ENCODE measurements around the gene CCDC9. TPM values are rescaled to one million over a fixed set of nuclear protein-coding genes. Genes with fewer than 3 reads are reported as not detected.

Gene CCDC9
- total and polyA plus RNA-seq, 2 of the 13 experiments (the other 11 are each of a cell fraction or from before 2014, with no cell fraction given), result 2.9 to 6.3 TPM

DNA sequence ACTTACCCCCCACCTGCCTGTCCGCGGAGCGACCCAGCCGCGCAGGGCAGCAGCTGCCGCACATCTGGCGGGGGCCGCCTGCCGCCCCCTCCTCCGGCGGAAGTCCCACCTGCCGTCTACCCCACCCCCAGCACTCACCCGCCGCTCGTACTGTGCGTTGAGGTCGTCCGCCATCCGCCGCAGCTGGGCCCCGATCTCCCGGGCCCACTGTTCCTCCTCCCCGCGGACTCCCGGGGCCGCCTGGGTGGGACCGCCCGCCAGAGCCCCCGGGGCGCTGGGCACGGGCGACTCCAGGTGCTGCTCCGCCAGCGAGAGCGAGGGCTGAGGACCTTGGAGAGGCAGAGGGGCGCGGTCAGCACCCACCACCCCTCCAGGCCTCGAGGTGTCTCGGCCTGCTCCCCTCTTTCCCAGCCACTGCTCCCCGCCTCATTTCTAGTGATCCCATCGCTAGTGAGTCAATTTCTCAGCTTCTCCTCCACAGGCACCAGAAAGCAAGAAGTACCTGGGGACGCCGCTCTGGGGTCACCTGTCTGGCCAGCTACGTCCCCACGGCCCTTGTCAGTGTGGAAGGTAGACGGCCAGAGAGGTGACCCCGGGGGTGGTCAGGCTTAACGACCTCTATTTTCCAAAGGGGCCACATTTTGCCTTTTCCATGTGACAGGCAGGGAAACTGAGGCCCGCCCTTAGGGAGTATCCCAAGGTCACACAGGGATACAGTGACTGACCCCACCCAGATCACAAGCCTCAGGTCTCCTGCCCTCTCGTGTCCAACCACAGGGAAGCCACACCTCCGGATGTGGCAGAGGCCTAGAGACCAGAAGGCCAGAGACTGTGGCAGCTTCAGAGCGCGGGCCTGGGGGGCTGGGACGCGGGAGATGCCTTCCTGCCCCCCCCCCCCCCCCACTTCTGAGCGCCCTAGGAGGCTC is 29.6 kb upstream of the CCDC9 start (continued):
- TF ChIP-seq MED13 (CRISPR knock-in tag; IDR thresholded peaks at IDR 0.05) (peak; percentile 66; the same call in 1 of the 2 replicates), ZNF563 (CRISPR knock-in tag; IDR thresholded peaks at IDR 0.05) (peak; percentile 91; the same call in 1 of the 2 replicates), ZNF567 (CRISPR knock-in tag; IDR thresholded peaks at IDR 0.05; ENCODE audit: borderline replicate concordance) (0 out of 2 replicates have a peak, but pooled peaks have one; percentile 13), GABPB1 (CRISPR knock-in tag; IDR thresholded peaks at IDR 0.05) (peak; percentile 75), MXD4 (CRISPR knock-in tag; IDR thresholded peaks at IDR 0.05) (0 out of 2 replicates have a peak, but pooled peaks have one; percentile 8), AGO1 (IDR thresholded peaks at IDR 0.05; ENCODE audit: low read depth, low read length, poor library complexity, severe bottlenecking) (peak; percentile 89), ZNF333 (CRISPR knock-in tag; IDR thresholded peaks at IDR 0.05; ENCODE audit: borderline replicate concordance) (0 out of 2 replicates have a peak, but pooled peaks have one; percentile 58), HOMEZ (CRISPR knock-in tag; IDR thresholded peaks at IDR 0.05; ENCODE audit: low read depth) (peak; percentile 54; the same call in 1 of the 2 replicates), RBFOX2 (IDR thresholded peaks at IDR 0.05; ENCODE audit: low read depth, low read length) (peak; percentile 99), ZNF746 (CRISPR knock-in tag; IDR thresholded peaks at IDR 0.05) (peak; percentile 13; the same call in 1 of the 2 replicates), SMAD3 (CRISPR knock-in tag; IDR thresholded peaks at IDR 0.05) (peak; percentile 23; the same call in 1 of the 2 replicates), SSRP1 (CRISPR knock-in tag; IDR thresholded peaks at IDR 0.05) (peak; percentile 84), POLR2AphosphoS2 (IDR thresholded peaks at IDR 0.05; ENCODE audit: low read depth, low read length) (peak; percentile 83; the same call in 1 of the 2 replicates), POLR2G (IDR thresholded peaks at IDR 0.05; ENCODE audit: low read depth, low read length) (peak; percentile 83), MED1 (CRISPR knock-in tag; IDR thresholded peaks at IDR 0.05) (0 out of 2 replicates have a peak, but pooled peaks have one; percentile 60), SKI (IDR thresholded peaks at IDR 0.05; ENCODE audit: partially characterized antibody) (peak; percentile 5), HMGXB4 (CRISPR knock-in tag; IDR thresholded peaks at IDR 0.05; ENCODE audit: borderline replicate concordance in 1 of 2, low read depth in 1 of 2) (peak in 1 of 2 experiments; percentile 41; a peak in 2 of 4 replicates), THAP11 (CRISPR knock-in tag; IDR thresholded peaks at IDR 0.05) (no peak)
- TF ChIP-seq, protein P1, sequence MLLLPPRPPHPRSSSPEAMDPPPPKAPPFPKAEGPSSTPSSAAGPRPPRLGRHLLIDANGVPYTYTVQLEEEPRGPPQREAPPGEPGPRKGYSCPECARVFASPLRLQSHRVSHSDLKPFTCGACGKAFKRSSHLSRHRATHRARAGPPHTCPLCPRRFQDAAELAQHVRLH (CRISPR knock-in tag; IDR thresholded peaks at IDR 0.05; ENCODE audit: borderline replicate concordance, low read depth), result peak; percentile 21
- TF ChIP-seq, protein P2, sequence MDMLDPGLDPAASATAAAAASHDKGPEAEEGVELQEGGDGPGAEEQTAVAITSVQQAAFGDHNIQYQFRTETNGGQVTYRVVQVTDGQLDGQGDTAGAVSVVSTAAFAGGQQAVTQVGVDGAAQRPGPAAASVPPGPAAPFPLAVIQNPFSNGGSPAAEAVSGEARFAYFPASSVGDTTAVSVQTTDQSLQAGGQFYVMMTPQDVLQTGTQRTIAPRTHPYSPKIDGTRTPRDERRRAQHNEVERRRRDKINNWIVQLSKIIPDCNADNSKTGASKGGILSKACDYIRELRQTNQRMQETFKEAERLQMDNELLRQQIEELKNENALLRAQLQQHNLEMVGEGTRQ (IDR thresholded peaks at IDR 0.05; ENCODE audit: low read depth, low read length), result 0 out of 2 replicates have a peak, but pooled peaks have one; percentile 1
- TF ChIP-seq, protein P2 (CRISPR knock-in tag; IDR thresholded peaks at IDR 0.05; ENCODE audit: borderline replicate concordance), result no peak
